Measurements from ENCODE around the gene ME1.

ME1 gene

GRCh38 chr6:83202031-83202430 lies 228.8 kb downstream of the ME1 start:
- Histone ChIP-seq H3K27me3 (replicated peaks; ENCODE audit: insufficient read depth, low read length) (no peaks in the 10 kb centered on the region), H3K9ac (ENCODE audit: low read length) (no peak overlapping the region), H3F3A (ENCODE audit: insufficient read depth, low read length) (no peaks in the 10 kb centered on the region), H3K9me3 (replicated peaks; ENCODE audit: insufficient read depth, low read length) (no peaks in the 10 kb centered on the region), H3K9me2 (replicated peaks; ENCODE audit: insufficient read depth, low read length) (no peaks in the 10 kb centered on the region), H3K4me1 (ENCODE audit: low read length) (no peaks in the 10 kb centered on the region), H2AFZ (ENCODE audit: low read length) (no peak overlapping the region), H3K4me2 (ENCODE audit: low read depth, low read length) (no peak overlapping the region), H4K20me1 (ENCODE audit: insufficient read depth, low read length) (no peaks in the 10 kb centered on the region), H3K4me3 (ENCODE audit: low read length) (no peak overlapping the region), H3K36me3 (replicated peaks; ENCODE audit: insufficient read depth, low read length) (no peaks in the 10 kb centered on the region), H3K79me2 (ENCODE audit: low read length) (no peaks in the 10 kb centered on the region), H3K27ac (ENCODE audit: low read length) (no peak overlapping the region)
- DNase-seq, result no peak
- no peak for TF ChIP-seq EZH2phosphoT487 (IDR thresholded peaks at IDR 0.05; ENCODE audit: low read length)
- TF ChIP-seq CTCF (IDR thresholded peaks at IDR 0.05; ENCODE audit: low read length), result no peak
- no peak for TF ChIP-seq EZH2 (optimal IDR thresholded peaks at IDR 0.05; ENCODE audit: low read depth, low read length)

GRCh38 chr6:83199863-83200225 lies 231.0 kb downstream of the ME1 start:
- Histone ChIP-seq H3K79me2 (ENCODE audit: low read length) (no peaks in the 10 kb centered on the region), H4K20me1 (ENCODE audit: insufficient read depth, low read length) (no peaks in the 10 kb centered on the region), H3F3A (ENCODE audit: insufficient read depth, low read length) (peaks cover under 1% of the 10 kb centered on the region; the same call in 1 of the 2 replicates), H3K36me3 (replicated peaks; ENCODE audit: insufficient read depth, low read length) (no peaks in the 10 kb centered on the region), H2AFZ (ENCODE audit: low read length) (no peak overlapping the region), H3K27me3 (replicated peaks; ENCODE audit: insufficient read depth, low read length) (no peaks in the 10 kb centered on the region), H3K4me3 (ENCODE audit: low read length) (no peak overlapping the region), H3K9ac (ENCODE audit: low read length) (no peak overlapping the region), H3K27ac (ENCODE audit: low read length) (no peak overlapping the region), H3K9me2 (replicated peaks; ENCODE audit: insufficient read depth, low read length) (no peaks in the 10 kb centered on the region), H3K4me2 (ENCODE audit: low read depth, low read length) (no peak overlapping the region), H3K4me1 (ENCODE audit: low read length) (no peaks in the 10 kb centered on the region), H3K9me3 (replicated peaks; ENCODE audit: insufficient read depth, low read length) (no peaks in the 10 kb centered on the region)
- DNase-seq, result no peak
- TF ChIP-seq EZH2phosphoT487 (IDR thresholded peaks at IDR 0.05; ENCODE audit: low read length) (no peak), CTCF (IDR thresholded peaks at IDR 0.05; ENCODE audit: low read length) (no peak), EZH2 (optimal IDR thresholded peaks at IDR 0.05; ENCODE audit: low read depth, low read length) (no peak)

GRCh38 chr6:83199173-83199862 lies 231.5 kb downstream of the ME1 start:
- peaks cover 6% of the 10 kb centered on the region for H3F3A ChIP-seq (ENCODE audit: insufficient read depth, low read length)
- TF ChIP-seq EZH2phosphoT487 (IDR thresholded peaks at IDR 0.05; ENCODE audit: low read length) (no peak), CTCF (IDR thresholded peaks at IDR 0.05; ENCODE audit: low read length) (no peak), EZH2 (optimal IDR thresholded peaks at IDR 0.05; ENCODE audit: low read depth, low read length) (no peak)
- H3K4me1 ChIP-seq (ENCODE audit: low read length), result 0 out of 2 replicates have a peak, but pooled peaks cover 1% of the 10 kb centered on the region
- H3K27me3 ChIP-seq (replicated peaks; ENCODE audit: insufficient read depth, low read length), result no peaks in the 10 kb centered on the region
- H3K9me2 ChIP-seq (replicated peaks; ENCODE audit: insufficient read depth, low read length), result no peaks in the 10 kb centered on the region
- H3K36me3 ChIP-seq (replicated peaks; ENCODE audit: insufficient read depth, low read length), result no peaks in the 10 kb centered on the region
- no peak overlapping the region for H3K27ac ChIP-seq (ENCODE audit: low read length)
- H2AFZ ChIP-seq (ENCODE audit: low read length), result no peak overlapping the region
- DNase-seq, result no peak
- no peaks in the 10 kb centered on the region for H3K79me2 ChIP-seq (ENCODE audit: low read length)
- no peak overlapping the region for H3K4me3 ChIP-seq (ENCODE audit: low read length)
- no peak overlapping the region for H3K4me2 ChIP-seq (ENCODE audit: low read depth, low read length)
- no peak overlapping the region for H3K9ac ChIP-seq (ENCODE audit: low read length)
- no peaks in the 10 kb centered on the region for H4K20me1 ChIP-seq (ENCODE audit: insufficient read depth, low read length)
- H3K9me3 ChIP-seq (replicated peaks; ENCODE audit: insufficient read depth, low read length), result no peaks in the 10 kb centered on the region
